Inferior parietal cortex (tissue), 1 donor: Measurements from ENCODE around the gene UQCC3.
"Not testable (repeated sequence)": the region's sequence is repeated elsewhere in the genome, so short reads cannot be mapped to it uniquely, and the experiment has no call there.

ENCODE experiments used
- DNase-seq: peaks from one replicate; pipeline ENCODE4 v3.0.0-alpha.2; 2016; ENCODE audit errors: extremely low spot score

The UQCC3 gene

DNA sequence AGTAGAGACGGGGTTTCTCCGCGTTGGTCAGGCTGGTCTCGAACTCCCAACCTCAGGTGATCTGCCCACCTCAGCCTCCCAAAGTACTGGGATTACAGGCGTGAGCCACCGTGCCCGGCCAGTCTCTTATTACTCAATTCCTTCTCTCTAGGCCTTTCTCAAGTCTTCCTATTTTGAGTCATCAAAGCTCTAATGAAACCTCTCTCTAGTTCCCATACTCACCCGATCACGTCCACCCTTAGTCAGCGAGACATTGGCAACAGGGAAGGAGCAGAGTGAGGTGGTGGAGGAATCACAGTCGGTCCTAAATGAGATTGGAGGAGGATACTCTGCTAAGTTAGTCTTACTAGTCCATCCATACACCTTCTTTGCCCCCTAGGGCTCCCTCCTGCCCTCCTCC lies 30.8 kb downstream of the UQCC3 start:
- no peak for DNase-seq

DNA sequence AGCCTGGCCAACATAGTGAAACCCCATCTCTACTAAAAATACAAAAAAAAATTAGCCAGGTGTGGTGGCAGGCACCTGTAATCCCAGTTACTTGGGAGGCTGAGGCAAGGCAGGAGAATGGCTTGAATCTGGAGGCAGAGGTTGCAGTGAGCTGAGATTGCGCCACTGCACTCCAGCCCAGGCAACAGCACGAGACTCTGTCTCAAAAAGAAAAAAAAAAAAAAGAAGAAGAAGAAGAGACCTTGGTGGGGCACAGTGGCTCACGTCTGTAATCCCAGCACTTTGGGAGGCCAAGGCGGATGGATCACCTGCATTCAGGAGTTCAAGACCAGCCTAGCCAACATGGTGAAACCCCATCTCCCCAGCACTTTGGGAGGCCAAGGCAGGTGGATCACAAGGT lies 32.4 kb downstream of the UQCC3 start:
- DNase-seq = not testable (repeated sequence)

DNA sequence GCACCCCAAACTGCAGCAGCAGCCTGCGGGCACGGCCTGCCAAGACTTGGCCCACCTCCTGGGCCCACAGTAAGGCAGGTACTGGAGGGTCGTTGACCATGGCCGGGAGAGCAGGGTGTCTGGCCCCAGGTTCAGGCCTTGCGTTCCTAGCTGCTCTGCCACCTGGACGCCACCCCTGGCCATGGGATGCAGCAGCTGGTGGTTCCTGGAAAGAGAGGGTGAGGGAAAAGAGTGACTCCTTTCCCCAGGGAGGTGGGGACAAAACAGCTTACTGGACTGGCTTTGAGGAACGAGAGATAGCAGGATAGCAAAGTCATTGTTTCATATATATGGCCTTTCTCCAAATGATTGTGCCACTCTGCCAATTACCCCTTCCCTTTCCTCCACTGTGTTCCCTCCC lies 33.9 kb downstream of the UQCC3 start:
- DNase-seq = no peak

DNA sequence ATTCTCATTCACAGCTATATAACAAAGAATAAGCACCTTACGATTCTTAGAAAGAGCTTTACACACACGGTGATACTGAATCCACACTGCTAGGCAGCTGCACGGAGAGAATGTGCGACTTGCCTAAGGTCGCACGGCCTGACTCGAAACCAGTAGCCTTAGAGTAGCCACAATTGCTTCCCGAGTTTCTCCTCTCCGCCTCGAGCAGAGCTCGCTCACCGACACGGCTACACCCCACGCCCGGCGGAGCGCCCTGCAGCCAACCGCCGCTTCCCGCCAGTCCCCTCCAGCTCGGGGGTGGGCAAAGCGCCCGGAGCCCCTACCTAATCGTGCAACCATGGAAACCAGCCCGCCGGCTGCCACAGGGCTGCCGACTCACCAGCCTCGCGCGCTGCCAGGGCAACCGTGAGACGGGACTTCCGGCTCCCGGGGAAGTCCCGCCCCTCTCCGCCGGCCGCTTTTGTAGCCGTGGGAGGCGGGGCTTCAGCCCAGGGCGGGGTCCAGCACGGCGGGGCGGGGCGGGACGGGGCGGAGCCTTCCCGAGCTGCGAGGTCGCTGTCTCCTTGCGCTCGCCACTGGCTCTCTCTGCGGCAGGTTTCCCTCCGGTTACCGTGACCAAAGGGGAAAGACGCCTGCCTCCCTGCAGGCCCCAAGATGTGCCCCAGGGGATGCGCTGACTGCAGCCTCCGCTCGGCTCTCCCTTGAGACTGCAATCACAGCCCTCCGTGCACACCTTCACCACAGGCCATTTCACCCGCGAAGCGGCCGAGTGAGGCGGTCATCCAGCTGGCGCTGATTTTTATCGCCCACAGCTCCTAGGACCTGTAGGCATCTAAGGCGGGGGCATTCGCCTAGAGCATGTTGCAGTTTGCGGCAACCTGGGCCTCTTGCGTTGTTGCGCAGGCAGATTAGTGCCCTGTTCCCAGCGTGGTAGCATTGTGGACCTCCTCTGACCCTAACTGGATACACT lies 34.7 kb downstream of the UQCC3 start:
- DNase-seq = peak; percentile 93

DNA sequence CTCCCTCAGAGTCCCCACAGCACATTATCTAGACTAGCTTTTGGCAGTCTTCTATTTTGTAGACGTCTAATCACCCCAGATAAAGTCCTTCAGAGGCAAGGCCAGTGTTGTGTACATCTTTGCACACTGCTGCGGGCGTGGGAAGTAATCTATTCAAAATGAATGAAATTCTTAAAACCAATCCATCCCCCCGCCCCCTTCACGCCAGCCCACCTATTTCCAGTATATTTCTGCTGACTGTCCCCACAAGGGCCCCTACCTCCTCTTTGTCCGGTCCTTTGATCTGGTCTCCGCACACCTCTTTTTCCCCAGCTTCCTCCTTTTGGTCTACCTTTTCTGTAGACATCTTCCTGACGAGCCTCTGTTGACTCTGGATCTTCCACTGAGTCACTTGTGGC lies 35.4 kb downstream of the UQCC3 start:
- no peak for DNase-seq

DNA sequence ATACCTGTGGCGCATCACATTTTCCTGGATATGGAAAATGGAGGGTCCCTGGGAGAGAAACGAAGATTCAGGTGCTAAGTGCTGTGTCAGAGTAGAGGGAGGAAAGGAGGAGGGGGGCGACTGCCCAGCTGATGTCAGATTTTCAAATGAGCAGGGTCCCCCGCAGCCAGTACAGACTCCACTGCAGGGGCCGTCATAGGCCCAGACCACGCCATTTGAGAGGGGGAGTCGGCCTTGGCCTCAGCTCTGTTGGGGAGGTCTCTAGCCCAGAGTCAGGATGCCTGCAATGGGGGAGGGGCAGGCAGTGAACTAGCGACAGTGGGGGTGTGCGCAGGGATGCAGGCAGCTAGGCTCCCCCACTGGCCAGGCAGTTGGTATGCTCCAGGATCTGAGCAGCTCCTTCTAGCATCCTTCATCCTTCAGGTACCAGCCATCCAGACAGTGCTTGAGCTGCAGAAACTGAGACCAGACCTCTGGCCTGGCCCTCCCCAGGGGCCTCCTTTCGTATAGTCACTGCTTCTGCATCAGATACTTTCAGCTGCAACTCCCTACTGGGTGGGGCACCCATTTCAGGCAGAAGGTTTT lies 35.9 kb downstream of the UQCC3 start, which contains the start of the genes BSCL2 and GNG3:
Gene BSCL2 (minus strand): TSS at position 148 of the 585 bp plus-strand sequence. CDS start 229 bp downstream, outside the sequence.
Gene GNG3 (plus strand): TSS at position 400 of the 585 bp plus-strand sequence. CDS start 620 bp downstream, outside the sequence.
- DNase-seq = peak; percentile 78

DNA sequence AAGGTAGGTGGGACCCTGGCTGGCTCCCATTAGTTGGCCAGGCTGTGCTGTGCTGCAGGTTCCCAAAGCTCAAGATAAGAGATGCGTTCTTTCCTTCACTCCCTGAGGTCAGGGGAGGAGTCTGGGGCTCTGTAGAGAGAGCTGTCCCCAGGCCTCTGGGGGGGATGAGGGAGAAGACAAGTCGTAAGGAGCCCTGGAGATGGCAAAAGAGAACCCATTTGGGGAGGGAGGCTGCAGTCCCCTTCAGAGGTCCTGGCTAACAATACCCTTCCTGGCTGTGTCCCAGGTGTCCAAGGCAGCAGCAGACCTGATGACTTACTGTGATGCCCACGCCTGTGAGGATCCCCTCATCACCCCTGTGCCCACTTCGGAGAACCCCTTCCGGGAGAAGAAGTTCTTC lies 36.9 kb downstream of the UQCC3 start:
- peak; percentile 24 for DNase-seq

DNA sequence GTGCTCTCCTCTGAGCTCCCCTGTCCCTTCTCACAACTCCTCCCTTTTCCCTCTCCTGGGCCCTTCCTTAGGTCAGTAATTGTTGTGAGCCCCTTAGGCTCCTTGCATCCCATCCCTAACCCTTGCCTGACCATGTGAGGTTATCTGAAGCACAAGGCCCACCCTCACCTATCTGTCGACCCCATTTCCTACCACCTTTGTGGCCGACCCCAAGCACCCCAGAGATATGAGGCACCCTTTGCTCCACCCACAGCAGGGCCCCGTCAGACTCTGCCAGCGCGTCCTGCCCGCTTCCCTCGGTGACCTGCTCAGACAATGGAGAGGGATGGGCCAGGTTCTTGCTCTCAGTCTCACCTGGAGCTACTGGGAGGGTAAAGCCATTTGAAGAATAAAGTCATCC lies 37.3 kb downstream of the UQCC3 start:
- no peak for DNase-seq

DNA sequence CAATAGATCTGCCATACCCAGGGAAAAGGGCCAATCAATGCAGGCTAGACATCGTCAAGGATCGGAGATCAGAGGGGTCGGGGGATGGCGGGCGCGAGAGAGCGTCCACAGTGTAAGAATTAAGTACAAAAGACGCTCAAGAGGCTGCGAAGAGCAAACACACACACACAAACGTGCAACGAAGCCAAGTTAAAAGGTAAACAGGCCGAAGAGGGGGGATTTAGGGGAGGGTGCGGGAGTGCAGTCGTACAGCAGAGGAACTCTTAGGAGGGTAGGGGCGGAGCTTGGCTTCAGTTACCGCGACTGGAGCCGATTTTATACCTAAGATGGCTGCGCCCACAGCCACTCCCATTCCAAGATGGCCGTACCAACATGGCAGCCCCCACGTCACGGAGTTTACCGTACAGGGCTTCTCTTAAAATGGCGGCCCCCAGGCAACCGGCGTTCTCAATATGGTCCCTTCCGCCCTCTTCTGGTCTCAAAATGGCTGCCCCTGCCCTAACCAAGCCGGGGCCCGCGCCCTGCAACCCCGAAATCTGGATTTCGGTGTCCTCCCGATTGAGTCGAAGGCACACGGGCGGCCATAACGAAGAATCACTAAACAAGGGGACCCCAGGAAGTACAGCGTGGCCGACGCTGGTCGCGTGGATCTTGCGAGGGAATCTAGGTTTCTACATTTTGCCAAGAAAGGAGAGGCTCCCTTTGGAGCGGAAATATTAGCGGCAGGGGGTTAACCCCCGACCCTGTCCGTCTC lies 38.0 kb downstream of the UQCC3 start:
- DNase-seq = peak; percentile 98

DNA sequence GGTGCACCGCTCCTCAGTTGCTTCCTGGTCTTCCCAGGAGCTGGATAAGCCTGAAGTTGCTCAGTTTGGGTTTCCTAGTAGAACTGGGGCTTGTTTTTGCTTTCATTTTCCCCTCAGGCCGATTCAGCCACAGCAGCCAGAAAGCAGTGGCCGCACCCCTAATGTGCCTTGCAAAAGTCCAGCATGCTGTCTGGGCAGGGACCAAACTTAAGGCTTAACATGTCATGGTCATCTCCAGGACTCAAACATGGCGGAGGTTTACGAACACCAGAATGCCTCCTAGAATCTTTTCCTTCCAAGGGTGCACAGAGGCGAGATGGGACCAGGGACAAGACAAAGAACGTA lies 38.5 kb downstream of the UQCC3 start:
- DNase-seq = no peak

DNA sequence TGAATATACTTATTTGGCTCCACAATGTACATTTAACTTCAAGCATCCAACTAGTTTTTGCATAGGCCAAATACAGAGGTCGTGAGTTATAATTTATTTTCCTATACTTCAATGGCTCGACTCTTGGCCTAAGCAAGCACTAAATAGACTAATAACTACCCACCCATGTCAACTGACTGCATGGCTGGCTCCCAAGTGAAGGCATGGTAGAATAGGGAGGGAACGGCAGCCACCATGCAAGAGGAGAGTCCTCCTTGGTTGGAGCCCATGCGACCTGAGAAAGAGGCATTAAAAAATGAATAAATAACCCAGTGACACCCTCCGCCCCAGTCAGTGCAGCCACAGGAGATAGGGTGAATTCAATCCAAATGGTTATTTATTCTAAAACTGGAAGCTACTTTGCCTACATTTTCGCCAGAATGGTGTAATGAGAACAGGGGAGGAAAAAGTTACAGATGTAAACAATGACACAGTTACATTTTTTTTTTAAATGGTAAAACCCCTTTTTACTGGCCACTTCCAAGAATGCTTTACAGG lies 40.9 kb downstream of the UQCC3 start:
- no peak for DNase-seq

DNA sequence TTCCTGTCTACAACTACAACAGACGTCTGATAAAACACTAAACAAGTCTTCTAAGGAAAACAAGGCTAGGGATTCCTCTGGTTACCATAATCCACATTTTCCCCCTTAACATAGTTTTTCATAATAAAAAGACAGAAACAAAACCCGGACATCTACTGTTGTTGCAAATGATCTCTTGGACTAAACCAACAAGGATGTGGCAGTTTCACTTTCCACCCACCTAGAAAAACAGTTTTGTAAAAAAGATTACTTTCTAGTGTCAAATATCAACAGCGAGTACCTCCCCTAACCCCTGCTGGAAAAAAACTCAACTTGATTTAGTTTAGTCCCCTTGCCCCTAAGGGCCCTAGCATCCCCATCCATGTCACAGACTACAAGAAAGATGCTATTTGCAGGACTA lies 41.4 kb downstream of the UQCC3 start:
- DNase-seq = no peak

DNA sequence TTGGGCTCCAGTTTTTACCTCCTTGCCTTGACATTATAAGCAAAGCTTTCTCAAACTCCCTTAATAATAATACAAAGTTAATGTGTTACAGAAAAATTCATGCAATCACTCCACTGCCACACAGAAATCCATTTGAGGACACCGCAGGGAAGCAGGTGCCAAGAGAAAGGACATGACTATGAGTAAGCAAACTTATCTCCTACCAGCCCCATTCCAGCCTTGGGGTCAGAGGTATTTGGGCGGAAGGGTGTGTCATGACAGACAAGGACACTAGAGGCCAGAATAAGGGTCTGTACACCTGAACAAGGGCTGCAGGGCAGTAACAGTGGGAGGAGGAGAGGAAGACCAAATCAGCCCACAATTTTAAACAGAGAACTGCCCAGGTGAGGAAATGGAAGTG lies 41.9 kb downstream of the UQCC3 start:
- no peak for DNase-seq

DNA sequence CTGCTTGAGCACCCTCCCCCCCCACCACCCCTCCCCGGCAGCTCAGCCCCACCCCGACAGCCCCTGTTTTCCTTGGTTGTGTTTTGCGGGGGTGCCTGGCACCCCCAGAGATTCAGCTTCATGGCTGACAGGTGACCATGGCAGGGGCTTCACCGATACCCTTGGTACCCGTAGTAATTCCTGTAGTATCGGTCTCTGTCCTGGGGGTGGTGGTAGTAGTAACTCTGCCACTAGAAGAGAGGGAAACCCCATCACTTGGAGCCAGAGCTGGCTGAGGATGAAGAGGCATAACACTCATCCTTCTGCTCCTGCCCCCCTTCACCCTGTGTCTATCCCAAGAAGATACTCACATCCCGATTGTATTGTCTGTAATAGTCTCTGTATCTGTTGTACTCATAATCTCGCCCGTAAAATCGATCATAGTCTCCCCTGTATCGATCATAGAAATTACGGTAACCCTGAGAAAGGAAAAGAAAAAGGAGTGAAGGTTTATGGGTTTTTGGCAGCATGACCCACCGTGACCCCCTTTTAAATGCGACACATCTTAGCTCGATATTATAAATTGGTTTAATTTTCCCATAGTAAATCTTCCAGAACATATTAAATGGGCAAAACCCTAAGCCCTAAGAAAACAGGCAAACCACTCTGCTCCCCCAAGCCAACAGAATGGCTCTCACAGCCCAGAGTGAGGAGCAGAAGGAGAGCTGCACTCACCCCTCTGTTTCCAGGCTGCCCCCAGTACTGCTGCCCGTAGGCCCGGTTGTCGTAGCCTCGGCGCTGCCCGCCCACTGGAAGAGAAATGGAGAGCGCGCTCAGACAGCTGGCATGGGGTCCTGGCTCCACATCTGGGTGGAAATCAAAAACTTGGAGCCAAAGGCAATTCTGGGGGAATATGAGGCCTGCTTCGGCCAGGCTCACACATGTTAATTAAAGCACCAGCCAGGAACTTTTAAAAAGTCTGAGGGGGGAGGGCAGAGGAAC lies 44.0 kb downstream of the UQCC3 start:
- no peak for DNase-seq

DNA sequence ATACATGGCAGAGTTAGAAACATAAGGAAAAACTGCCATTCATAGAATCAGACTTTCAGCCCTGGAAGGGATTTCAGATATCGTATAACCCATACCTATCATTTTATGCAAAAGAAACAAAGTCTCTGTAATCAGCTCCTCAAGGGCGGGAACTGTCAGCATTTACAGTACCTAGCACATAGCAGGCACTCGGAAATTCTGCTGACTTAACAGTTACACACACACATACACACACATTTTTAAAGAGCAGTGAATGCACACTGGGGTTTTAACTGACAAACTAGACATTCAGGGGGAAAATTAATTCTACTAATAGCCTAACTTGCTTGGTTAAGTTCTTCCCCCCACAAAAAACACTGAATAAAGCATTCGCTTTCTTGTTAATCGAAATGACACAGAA lies 44.7 kb downstream of the UQCC3 start:
- no peak for DNase-seq

DNA sequence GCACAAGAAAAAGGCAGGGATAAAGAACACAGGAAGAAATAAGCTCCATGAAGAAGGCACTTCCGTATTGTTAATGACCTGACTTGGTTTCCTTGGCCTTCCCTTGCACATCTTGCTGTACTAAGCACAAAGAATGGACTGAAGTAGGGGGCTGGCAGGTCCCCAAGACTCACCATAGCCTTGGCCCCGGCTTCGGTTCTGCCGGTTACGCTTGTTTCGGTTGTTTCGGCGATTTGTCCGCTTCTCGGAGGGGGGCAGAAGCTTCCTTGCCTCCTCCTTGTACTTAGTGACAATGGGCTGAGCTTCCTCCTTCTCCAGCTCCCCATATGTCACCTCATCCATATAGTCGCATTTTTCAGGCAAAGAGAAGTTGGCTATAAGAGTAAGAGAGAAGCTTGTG lies 45.3 kb downstream of the UQCC3 start:
- no peak for DNase-seq

DNA sequence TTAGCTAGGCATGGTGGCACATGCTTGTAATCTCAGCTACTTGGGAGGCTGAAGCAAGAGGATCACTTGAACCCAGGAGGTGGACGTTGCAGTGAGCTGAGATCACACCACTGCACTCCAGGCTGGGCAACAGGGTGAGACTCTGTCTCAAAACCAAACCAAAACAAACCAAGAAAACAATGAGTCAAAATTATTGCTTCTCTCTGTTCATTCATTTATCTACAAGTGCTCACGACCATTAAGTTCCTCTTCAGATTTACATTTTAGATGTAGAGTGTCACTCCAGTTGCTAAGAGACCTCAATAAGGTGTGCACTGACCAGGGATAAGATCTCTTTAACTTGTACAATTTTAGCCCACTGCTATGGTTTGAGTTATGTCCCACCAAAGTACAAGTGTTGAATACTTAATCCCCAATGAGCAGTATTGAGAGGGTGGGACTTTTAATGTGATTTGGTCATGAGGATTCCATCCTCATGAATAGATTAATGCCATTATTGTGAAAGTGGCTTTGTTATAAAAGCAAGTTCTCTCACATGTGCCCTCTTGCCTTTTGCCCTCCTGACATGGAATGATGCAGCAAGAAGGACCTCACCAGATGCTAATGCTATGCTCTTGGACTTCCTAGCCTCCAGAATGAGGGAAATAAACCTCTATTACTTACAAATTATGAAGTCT lies 48.0 kb downstream of the UQCC3 start:
- no peak for DNase-seq

DNA sequence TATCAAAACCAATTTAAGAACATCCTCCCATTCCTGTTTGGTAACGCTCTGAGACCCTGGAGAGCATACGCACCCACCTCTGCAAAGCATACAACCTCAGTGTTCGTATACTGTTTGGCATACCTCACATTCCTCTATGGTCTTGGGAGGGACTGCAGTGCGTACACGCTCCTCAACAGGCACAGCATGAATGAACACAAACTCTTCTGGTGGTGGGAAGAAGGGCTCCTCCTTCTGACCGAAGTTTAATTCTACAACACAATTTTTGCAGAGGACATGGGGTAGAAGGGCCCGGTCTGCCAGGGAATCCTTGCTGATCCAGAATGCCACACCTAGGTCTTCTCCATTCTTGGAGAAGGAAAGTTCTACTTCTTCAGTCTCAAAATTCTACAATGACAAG lies 50.5 kb downstream of the UQCC3 start:
- no peak for DNase-seq
